Peyer's patch (tissue), 4 donors: ENCODE data around the gene ADM2. TPM values are rescaled to one million over a fixed set of nuclear protein-coding genes. Genes with fewer than 3 reads are reported as not detected.

Experiments used
- DNase-seq, 3 donors: peaks; one replicate each; pipeline ENCODE4 v3.0.0-alpha.2; 2017 to 2019
- H3K27ac ChIP-seq, 4 donors: fragments of 200-600 bp; sonication (generic); one replicate each; pipeline ENCODE4 v1.5.1; 2016 to 2019
- H3K27me3 ChIP-seq, 2 donors: fragments of 200-600 bp; sonication (generic); one replicate each; pipeline ENCODE4 v1.5.1; 2019
- H3K36me3 ChIP-seq, 3 donors: fragments of 200-600 bp; sonication (generic); one replicate each; pipeline ENCODE4 v1.5.1; 2016 to 2019
- H3K4me1 ChIP-seq, 4 donors: fragments of 200-600 bp; sonication (generic); one replicate each; pipeline ENCODE4 v1.5.1; 2016 to 2019
- H3K4me3 ChIP-seq, 4 donors: fragments of 200-600 bp; sonication (generic); 1 replicate in 3 of 4; 2 replicates in 1 of 4; pipeline ENCODE4 v1.5.1; 2016 to 2019; ENCODE audit warnings: mild to moderate bottlenecking in 1 of 4
- H3K9me3 ChIP-seq, 4 donors: fragments of 200-600 bp; sonication (generic); one replicate each; pipeline ENCODE4 v1.5.1; 2016 to 2019; ENCODE audit warnings: mild to moderate bottlenecking in 1 of 4
- POLR2A ChIP-seq, 2 donors: fragments of 450-650 bp; IDR thresholded peaks; one replicate each; pipeline ENCODE4 v1.5.1; 2017; ENCODE audit warnings: antibody characterized with exemption in 2 of 2, mild to moderate bottlenecking in 2 of 2, moderate library complexity in 2 of 2
- total RNA-seq, 4 donors: library from RNA; depleted of rRNA; stranded (reverse); fragments of >200 nt; gene quantifications; one replicate each; pipeline ENCODE4 v1.1.0, GENCODE V29; 2016
- TF ChIP-seq, protein P1 (sequence below), 6 experiments: fragments of 450-650 bp in 4 of 6; fragments of 200-600 bp in 2 of 6; sonication (generic) in 1 of 6; IDR thresholded peaks; one replicate each; pipeline ENCODE4 v1.5.1; 2017 to 2019; ENCODE audit warnings: antibody characterized with exemption in 6 of 6, mild to moderate bottlenecking in 3 of 6, moderate library complexity in 1 of 6

Gene ADM2
- total RNA-seq, 4 donors from 2014 or later: 0.83 to 8.4 (median 5.8) TPM

DNA sequence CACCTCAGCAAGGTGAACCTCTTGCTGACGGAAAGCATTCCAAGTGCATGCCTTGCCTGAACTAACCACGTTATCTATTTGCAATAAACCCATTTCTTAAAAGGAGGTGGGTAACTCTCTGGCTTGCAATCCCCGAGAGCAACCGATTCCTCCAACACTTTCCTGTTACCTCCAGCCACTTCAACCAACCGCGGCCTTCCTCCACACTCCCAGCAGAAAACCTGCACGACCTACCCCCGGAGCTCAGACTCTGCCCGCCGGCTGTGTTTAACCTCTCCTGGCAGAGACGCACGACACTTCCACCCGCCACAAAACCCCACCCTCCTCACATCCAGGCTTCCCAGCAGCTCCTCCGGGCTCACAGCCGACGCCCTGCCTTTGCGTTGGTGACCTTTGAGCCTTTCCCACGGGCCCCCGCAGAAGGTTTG, 43.3 kb downstream of the ADM2 start:
- Histone ChIP-seq H3K27me3 (no peaks in the 10 kb centered on the region), H3K4me3 (peak overlapping the region; percentile 74 to 82 (median 78)), H3K9me3 (no peaks in the 10 kb centered on the region), H3K4me1 (peaks cover 6 to 59% (median 22%) of the 10 kb centered on the region in 4 donors), H3K36me3 (peaks cover 0 to 42% (median 0%) of the 10 kb centered on the region in 3 donors), H3K27ac (peak overlapping the region; percentile 93 to 100 (median 97))
- TF ChIP-seq, protein P1, sequence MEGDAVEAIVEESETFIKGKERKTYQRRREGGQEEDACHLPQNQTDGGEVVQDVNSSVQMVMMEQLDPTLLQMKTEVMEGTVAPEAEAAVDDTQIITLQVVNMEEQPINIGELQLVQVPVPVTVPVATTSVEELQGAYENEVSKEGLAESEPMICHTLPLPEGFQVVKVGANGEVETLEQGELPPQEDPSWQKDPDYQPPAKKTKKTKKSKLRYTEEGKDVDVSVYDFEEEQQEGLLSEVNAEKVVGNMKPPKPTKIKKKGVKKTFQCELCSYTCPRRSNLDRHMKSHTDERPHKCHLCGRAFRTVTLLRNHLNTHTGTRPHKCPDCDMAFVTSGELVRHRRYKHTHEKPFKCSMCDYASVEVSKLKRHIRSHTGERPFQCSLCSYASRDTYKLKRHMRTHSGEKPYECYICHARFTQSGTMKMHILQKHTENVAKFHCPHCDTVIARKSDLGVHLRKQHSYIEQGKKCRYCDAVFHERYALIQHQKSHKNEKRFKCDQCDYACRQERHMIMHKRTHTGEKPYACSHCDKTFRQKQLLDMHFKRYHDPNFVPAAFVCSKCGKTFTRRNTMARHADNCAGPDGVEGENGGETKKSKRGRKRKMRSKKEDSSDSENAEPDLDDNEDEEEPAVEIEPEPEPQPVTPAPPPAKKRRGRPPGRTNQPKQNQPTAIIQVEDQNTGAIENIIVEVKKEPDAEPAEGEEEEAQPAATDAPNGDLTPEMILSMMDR (IDR thresholded peaks at IDR 0.05): no peak
- TF ChIP-seq POLR2A (IDR thresholded peaks at IDR 0.05): no peak
- no peak for DNase-seq

DNA sequence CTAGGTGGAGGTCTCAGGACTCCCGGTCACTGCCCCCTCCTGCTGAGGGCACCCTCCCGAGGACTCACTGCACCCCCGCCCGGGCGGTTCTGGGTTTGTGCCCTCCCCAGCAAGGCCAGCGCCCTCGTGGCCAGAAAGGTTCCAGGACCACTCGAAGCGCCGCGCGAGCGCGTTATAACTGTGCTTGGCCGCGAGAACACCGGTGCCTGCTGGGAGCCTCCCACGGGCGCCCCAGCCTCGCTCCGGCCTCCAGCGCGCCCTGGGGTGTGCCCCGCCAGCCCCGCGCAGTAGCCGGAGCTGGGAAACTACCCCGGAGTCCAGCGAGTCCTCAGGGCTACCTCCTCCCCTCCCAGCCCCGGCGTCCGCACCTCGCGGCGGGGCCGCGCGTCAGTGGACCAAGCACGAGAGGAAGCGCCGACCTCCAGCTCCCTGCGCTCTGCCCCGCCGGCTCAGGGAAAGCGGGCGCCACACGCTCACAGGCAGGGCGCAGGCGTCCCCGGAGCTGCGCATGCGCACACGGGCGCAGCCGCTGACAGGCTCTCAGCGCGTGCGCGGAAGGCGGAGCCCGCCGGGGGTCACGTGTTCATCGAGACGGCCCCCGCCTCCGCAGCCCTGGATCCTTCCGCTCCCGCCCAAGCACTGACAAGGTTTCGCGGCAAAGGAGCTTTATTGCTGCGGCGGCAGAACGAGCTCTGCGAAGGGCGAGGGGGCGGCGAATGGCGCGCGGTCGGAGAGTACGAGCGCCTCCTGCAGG, 43.9 kb downstream of the ADM2 start, which contains the start of gene SCO2:
Gene SCO2 (minus strand): TSS at position 495 of the 754 bp plus-strand sequence. CDS start 1,187 bp downstream, outside the sequence.
- peak; percentile 89 to 91 for TF ChIP-seq POLR2A (IDR thresholded peaks at IDR 0.05)
- TF ChIP-seq, protein P1 (IDR thresholded peaks at IDR 0.05): peak in 5 of 6 experiments; percentile 17 to 66 (median 56)
- Histone ChIP-seq H3K9me3 (no peaks in the 10 kb centered on the region), H3K4me1 (peaks cover 6 to 59% (median 22%) of the 10 kb centered on the region in 4 donors), H3K4me3 (peak within 1 kb of the TSS; percentile 74 to 82 (median 78)), H3K27me3 (no peaks in the 10 kb centered on the region), H3K27ac (peak within 1 kb of the TSS; percentile 93 to 100 (median 97)), H3K36me3 (peaks cover 0 to 37% (median 0%) of the 10 kb centered on the region in 3 donors)
- peak; percentile 96 to 99 (median 98) for DNase-seq

DNA sequence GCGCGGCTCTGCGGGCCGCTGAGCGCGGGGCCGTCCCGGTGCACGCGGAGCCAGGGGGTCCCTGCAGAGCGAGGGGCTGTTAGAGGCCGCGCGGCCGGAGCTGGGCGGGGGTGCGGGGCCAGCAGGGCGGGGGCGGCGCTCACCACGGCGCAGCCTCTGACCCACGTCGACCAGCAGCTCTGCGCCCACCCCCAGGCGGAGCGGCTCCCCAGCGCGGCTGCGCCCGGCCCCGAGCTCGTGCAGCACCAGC, 44.4 kb downstream of the ADM2 start:
- peak overlapping the region; percentile 74 to 82 (median 78) for H3K4me3 ChIP-seq
- H3K27me3 ChIP-seq: no peaks in the 10 kb centered on the region
- no peaks in the 10 kb centered on the region for H3K9me3 ChIP-seq
- TF ChIP-seq POLR2A (IDR thresholded peaks at IDR 0.05): no peak
- TF ChIP-seq, protein P1 (IDR thresholded peaks at IDR 0.05): no peak
- no peak for DNase-seq
- peaks cover 0 to 33% (median 0%) of the 10 kb centered on the region in 3 donors for H3K36me3 ChIP-seq
- peak overlapping the region; percentile 93 to 100 (median 97) for H3K27ac ChIP-seq
- peaks cover 6 to 59% (median 22%) of the 10 kb centered on the region in 4 donors for H3K4me1 ChIP-seq

DNA sequence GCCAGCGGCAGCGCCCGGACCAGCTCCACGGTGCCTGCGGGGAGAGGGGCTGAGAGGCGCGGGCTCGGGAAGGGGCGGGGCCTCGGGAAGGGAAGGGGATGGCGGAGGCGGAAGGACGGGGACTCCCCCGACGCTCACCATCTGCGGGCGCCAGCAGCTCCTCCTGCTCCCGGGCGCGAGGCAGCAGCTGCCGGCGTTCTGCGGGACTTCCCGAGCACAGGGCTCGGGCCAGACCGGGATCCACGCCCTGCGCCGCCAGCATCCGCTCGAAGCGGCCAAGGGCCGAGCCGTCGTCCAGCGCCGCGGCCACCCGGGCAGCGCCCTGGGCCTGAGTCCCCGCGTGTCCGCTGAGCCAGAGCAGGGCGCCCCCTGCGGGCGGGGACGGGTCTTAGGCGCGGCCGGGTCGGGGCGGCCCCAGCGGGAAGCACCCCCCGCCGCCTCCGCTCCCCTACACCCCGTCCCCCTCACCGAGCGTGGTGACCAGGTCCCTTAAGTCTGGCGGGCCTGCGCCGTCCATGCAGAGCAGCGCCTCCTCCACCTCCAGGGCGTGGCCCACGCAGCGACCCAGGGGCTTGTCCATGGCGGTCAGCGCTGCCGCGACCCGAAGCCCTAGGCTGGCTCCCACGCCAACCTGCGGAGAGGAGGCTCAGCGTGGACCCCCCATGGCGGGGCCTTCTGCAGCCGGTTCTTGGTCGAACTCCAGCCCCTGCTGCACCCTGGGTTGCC, 44.9 kb downstream of the ADM2 start:
- H3K4me3 ChIP-seq: peak overlapping the region; percentile 74 to 82 (median 78)
- no peaks in the 10 kb centered on the region for H3K9me3 ChIP-seq
- peaks cover 0 to 29% (median 0%) of the 10 kb centered on the region in 3 donors for H3K36me3 ChIP-seq
- peak; percentile 84 to 93 (median 89) for DNase-seq
- peak overlapping the region; percentile 93 to 100 (median 97) for H3K27ac ChIP-seq
- H3K4me1 ChIP-seq: peaks cover 6 to 59% (median 22%) of the 10 kb centered on the region in 4 donors
- peak in 1 of 2 donors; percentile 36 for TF ChIP-seq POLR2A (IDR thresholded peaks at IDR 0.05)
- TF ChIP-seq, protein P1 (IDR thresholded peaks at IDR 0.05): peak; percentile 65 to 95 (median 74)
- H3K27me3 ChIP-seq: no peaks in the 10 kb centered on the region

DNA sequence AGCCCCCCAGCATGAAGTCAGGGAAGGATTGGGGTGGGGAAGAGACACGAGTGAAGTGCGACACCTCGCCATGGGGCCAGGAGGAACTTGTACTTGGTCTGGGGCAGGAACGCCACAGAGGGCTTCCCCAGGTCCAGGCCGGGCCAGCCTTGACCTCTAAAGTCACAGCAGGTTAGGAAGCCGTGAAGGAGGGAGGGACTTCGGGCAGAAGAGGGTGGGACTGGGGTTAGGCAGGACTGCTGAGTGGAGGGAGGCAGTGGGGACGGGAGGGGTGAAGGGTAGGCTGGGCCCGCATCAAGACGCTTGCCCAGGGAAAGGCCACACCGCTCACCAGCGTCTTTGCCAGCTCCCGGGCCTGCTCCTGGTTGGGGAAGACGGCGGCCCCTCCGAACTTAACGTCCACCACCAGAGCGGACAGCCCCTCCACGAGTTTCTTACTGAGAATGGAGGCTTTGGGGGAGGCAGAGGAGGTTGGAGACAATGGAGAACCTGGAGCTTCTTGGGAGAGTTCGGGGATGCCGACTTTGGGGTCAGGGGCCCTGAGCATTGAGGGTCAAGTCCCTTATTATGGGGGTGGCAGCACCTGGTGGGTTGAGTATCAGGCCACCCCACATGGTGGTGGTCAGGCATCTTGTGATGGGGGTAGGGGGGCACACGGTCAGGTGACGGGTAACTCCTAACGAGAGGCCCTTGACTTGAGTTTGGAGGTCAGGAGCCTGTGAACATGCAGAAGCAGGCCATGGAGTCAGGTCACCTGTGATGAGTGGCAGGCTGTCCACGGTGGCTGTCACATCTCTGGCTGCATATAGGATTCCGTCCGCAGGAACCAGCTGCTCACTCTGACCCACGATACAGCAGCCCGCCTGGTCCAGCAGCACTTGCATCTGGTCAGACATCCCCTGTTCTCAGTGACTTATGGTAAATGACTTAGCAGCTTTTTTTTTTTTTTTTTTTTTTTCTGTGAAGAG, 45.8 kb downstream of the ADM2 start:
- peak in 2 of 3 donors; percentile 61 to 79 for DNase-seq
- Histone ChIP-seq H3K4me3 (peak overlapping the region; percentile 74 to 82 (median 78)), H3K27me3 (no peaks in the 10 kb centered on the region), H3K4me1 (peaks cover 6 to 60% (median 23%) of the 10 kb centered on the region in 4 donors), H3K9me3 (no peaks in the 10 kb centered on the region), H3K27ac (peak overlapping the region; percentile 93 to 100 (median 97)), H3K36me3 (peaks cover 0 to 20% (median 0%) of the 10 kb centered on the region in 3 donors)
- TF ChIP-seq, protein P1 (IDR thresholded peaks at IDR 0.05): no peak
- no peak for TF ChIP-seq POLR2A (IDR thresholded peaks at IDR 0.05)
